ENCODE measurements around the gene RIOK2.

DNA sequence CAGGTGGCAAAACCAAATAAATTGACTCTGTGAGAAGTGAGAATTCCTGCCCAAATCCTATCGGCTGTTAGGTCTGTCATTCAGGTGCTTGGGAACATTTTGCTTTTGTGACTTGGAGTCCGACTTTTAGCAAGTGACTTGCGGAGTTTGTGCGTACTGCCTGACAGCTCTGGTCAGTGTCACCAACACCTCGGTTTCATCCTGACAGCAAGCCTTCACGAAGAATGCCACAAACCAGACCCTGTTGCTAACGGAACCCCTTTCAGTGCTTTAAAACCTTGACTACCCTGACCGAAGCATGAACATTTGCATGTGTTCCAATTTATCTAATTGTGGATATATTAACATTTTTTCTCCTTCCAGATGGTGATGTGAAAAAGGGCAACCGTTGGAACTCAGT, 67.1 kb downstream of the RIOK2 start:
- no peak for TF ChIP-seq EGR1 (IDR thresholded peaks at IDR 0.05; ENCODE audit: borderline replicate concordance, low read depth, low read length)
- no peak for TF ChIP-seq CTCF (IDR thresholded peaks at IDR 0.05; ENCODE audit: control extremely low read depth in 1 of 3, insufficient read depth in 1 of 3, low read depth in 1 of 3, low read length in 3 of 3)
- TF ChIP-seq, protein P1, sequence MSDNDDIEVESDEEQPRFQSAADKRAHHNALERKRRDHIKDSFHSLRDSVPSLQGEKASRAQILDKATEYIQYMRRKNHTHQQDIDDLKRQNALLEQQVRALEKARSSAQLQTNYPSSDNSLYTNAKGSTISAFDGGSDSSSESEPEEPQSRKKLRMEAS (IDR thresholded peaks at IDR 0.05) = no peak
- TF ChIP-seq TAF1 (IDR thresholded peaks at IDR 0.05; ENCODE audit: low read depth, low read length) = no peak
- no peak for TF ChIP-seq POLR2AphosphoS5 (IDR thresholded peaks at IDR 0.05; ENCODE audit: low read depth, low read length)
